GM23338 (cell line): ENCODE measurements around the gene CD79A.

Experiments used
- CREB1 ChIP-seq: fragments of 250-450 bp; sonication (Bioruptor Pico); IDR thresholded peaks from 2 replicates; pipeline ENCODE4 v1.5.0; 2020; ENCODE audit warnings: low read depth, mild to moderate bottlenecking, moderate library complexity
- EZH2 ChIP-seq: fragments of 200-600 bp; sonication (generic); IDR thresholded peaks from one replicate; pipeline ENCODE4 v1.8.0; 2017; ENCODE audit warnings: antibody characterized with exemption, mild to moderate bottlenecking, low read depth; ENCODE audit not compliant: unreplicated experiment
- EZH2phosphoT487 ChIP-seq: fragments of 200-600 bp; sonication (generic); IDR thresholded peaks from one replicate; pipeline ENCODE4 v1.8.1; 2018; ENCODE audit warnings: antibody characterized with exemption; ENCODE audit not compliant: unreplicated experiment
- JUNB ChIP-seq: IDR thresholded peaks from one replicate; pipeline ENCODE4 v1.6.1; 2016; ENCODE audit warnings: antibody characterized with exemption; ENCODE audit not compliant: unreplicated experiment
- NANOG ChIP-seq: IDR thresholded peaks from 2 replicates; pipeline ENCODE4 v1.6.1; 2016; ENCODE audit warnings: antibody characterized with exemption, borderline replicate concordance
- POLR2AphosphoS5 ChIP-seq: IDR thresholded peaks from 2 replicates; pipeline ENCODE4 v1.6.1; 2016; ENCODE audit warnings: antibody characterized with exemption, low read depth
- TF ChIP-seq, protein P1 (sequence below), 2 experiments: fragments of 200-600 bp in 1 of 2; sonication (generic) in 1 of 2; conservative IDR thresholded peaks; 2 replicates each; pipeline versions ENCODE4 v1.5.1 to v1.6.1; 2016 to 2017; ENCODE audit warnings: antibody characterized with exemption in 2 of 2, low read depth in 2 of 2, mild to moderate bottlenecking in 2 of 2, moderate library complexity in 1 of 2
- TF ChIP-seq, protein P2 (sequence below): IDR thresholded peaks from one replicate; pipeline ENCODE4 v1.6.1; 2018; ENCODE audit warnings: antibody characterized with exemption; ENCODE audit not compliant: unreplicated experiment

GRCh38 chr19:41848666-41849065 is 28.4 kb upstream of the CD79A start:
- TF ChIP-seq, protein P1, sequence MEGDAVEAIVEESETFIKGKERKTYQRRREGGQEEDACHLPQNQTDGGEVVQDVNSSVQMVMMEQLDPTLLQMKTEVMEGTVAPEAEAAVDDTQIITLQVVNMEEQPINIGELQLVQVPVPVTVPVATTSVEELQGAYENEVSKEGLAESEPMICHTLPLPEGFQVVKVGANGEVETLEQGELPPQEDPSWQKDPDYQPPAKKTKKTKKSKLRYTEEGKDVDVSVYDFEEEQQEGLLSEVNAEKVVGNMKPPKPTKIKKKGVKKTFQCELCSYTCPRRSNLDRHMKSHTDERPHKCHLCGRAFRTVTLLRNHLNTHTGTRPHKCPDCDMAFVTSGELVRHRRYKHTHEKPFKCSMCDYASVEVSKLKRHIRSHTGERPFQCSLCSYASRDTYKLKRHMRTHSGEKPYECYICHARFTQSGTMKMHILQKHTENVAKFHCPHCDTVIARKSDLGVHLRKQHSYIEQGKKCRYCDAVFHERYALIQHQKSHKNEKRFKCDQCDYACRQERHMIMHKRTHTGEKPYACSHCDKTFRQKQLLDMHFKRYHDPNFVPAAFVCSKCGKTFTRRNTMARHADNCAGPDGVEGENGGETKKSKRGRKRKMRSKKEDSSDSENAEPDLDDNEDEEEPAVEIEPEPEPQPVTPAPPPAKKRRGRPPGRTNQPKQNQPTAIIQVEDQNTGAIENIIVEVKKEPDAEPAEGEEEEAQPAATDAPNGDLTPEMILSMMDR (conservative IDR thresholded peaks at IDR 0.05; ENCODE audit: low read depth in 2 of 2) = no peak
- TF ChIP-seq EZH2 = no peak
- TF ChIP-seq, protein P2, sequence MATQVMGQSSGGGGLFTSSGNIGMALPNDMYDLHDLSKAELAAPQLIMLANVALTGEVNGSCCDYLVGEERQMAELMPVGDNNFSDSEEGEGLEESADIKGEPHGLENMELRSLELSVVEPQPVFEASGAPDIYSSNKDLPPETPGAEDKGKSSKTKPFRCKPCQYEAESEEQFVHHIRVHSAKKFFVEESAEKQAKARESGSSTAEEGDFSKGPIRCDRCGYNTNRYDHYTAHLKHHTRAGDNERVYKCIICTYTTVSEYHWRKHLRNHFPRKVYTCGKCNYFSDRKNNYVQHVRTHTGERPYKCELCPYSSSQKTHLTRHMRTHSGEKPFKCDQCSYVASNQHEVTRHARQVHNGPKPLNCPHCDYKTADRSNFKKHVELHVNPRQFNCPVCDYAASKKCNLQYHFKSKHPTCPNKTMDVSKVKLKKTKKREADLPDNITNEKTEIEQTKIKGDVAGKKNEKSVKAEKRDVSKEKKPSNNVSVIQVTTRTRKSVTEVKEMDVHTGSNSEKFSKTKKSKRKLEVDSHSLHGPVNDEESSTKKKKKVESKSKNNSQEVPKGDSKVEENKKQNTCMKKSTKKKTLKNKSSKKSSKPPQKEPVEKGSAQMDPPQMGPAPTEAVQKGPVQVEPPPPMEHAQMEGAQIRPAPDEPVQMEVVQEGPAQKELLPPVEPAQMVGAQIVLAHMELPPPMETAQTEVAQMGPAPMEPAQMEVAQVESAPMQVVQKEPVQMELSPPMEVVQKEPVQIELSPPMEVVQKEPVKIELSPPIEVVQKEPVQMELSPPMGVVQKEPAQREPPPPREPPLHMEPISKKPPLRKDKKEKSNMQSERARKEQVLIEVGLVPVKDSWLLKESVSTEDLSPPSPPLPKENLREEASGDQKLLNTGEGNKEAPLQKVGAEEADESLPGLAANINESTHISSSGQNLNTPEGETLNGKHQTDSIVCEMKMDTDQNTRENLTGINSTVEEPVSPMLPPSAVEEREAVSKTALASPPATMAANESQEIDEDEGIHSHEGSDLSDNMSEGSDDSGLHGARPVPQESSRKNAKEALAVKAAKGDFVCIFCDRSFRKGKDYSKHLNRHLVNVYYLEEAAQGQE = no peak
- TF ChIP-seq EZH2phosphoT487 = no peak
- TF ChIP-seq CREB1 = no peak
- no peak for TF ChIP-seq POLR2AphosphoS5
- no peak for TF ChIP-seq NANOG
- TF ChIP-seq JUNB = no peak
